ENCODE results near the gene OR10A6. TPM values are rescaled to one million over a fixed set of nuclear protein-coding genes. Genes with fewer than 3 reads are reported as not detected.

Gene OR10A6
- total RNA-seq, 2 experiments from 2014 or later = not detected

GRCh38 chr11:7898666-7899283 is 32.3 kb downstream of the OR10A6 start:
- Mint-ChIP-seq H3K27me3 (peaks cover 23% of the 10 kb centered on the region), H3K9me3 (no peaks in the 10 kb centered on the region), H3K27ac (no peak overlapping the region), H3K36me3 (ENCODE audit: low read depth) (no peaks in the 10 kb centered on the region), H3K4me3 (no peak overlapping the region), H3K4me1 (ENCODE audit: low read depth) (no peaks in the 10 kb centered on the region)
- Histone ChIP-seq H3K27me3 (ENCODE audit: control insufficient read depth in 1 of 2, insufficient read depth in 2 of 2, low read length in 2 of 2) (peaks cover 2 to 3% of the 10 kb centered on the region in 2 experiments), H3K9me3 (ENCODE audit: control insufficient read depth in 1 of 2, insufficient read depth in 1 of 2, low read length in 2 of 2) (peaks cover 0 to 7% of the 10 kb centered on the region in 2 experiments), H3K4me1 (ENCODE audit: insufficient read depth, low read length) (no peaks in the 10 kb centered on the region), H3K36me3 (ENCODE audit: insufficient read depth, low read length) (no peaks in the 10 kb centered on the region), H3K27ac (ENCODE audit: low read depth in 1 of 2, low read length in 2 of 2) (no peak overlapping the region), H3K4me3 (ENCODE audit: low read length) (no peak overlapping the region)
- DNase-seq (no peak), ATAC-seq (ENCODE audit: poor library complexity) (no peak)
- ChIA-PET CTCF (interaction anchor here (0.8 kb wide), 1 partner anchor 88 kb away, joined by 3 read pairs; the partner anchor contains the start of gene EIF3F), POLR2A (no interaction called here)
- no peak for TF ChIP-seq CTCF (IDR thresholded peaks at IDR 0.05)
- intact Hi-C loops (cut with DNase I, micrococcal nuclease) = no loop called here

- H3K4me1 Mint-ChIP-seq (ENCODE audit: low read depth) = peaks cover 7% of the 10 kb centered on the region
- no peak for TF ChIP-seq CTCF (IDR thresholded peaks at IDR 0.05)
- DNase-seq (no peak), ATAC-seq (ENCODE audit: poor library complexity) (no peak)
- no peak overlapping the region for H3K4me3 Mint-ChIP-seq
- no peak overlapping the region for H3K27ac Mint-ChIP-seq
- peaks cover 9% of the 10 kb centered on the region for H3K27me3 Mint-ChIP-seq
- H3K4me1 ChIP-seq (ENCODE audit: insufficient read depth, low read length) = no peaks in the 10 kb centered on the region
- CTCF ChIA-PET = interaction anchor here (0.8 kb wide), 1 partner anchor 11 kb away, joined by 3 read pairs; no protein-coding TSS in a partner anchor
- peaks cover 0 to 7% of the 10 kb centered on the region in 2 experiments for H3K9me3 ChIP-seq (ENCODE audit: control insufficient read depth in 1 of 2, insufficient read depth in 1 of 2, low read length in 2 of 2)
- POLR2A ChIA-PET = no interaction called here
- H3K27ac ChIP-seq (ENCODE audit: low read depth in 1 of 2, low read length in 2 of 2) = no peak overlapping the region
- no peaks in the 10 kb centered on the region for H3K36me3 ChIP-seq (ENCODE audit: insufficient read depth, low read length)
- peaks cover 0 to 2% of the 10 kb centered on the region in 2 experiments for H3K27me3 ChIP-seq (ENCODE audit: control insufficient read depth in 1 of 2, insufficient read depth in 2 of 2, low read length in 2 of 2)
- no peaks in the 10 kb centered on the region for H3K36me3 Mint-ChIP-seq (ENCODE audit: low read depth)
- H3K4me3 ChIP-seq (ENCODE audit: low read length) = no peak overlapping the region
- intact Hi-C loops (cut with DNase I, micrococcal nuclease) = no loop called here
- no peaks in the 10 kb centered on the region for H3K9me3 Mint-ChIP-seq
These were observed 34.9 kb downstream of the OR10A6 start for GRCh38 chr11:7896009-7896785.

- ChIA-PET POLR2A (no interaction called here), CTCF (interaction anchor here (1.8 to 4.0 kb wide), 2 partner anchors 10 to 92 kb away, joined by 6 to 25 read pairs; partner anchors contain the start of gene EIF3F)
- Mint-ChIP-seq H3K36me3 (ENCODE audit: low read depth) (no peaks in the 10 kb centered on the region), H3K9me3 (no peaks in the 10 kb centered on the region), H3K27me3 (peaks cover 4% of the 10 kb centered on the region), H3K27ac (no peak overlapping the region), H3K4me1 (ENCODE audit: low read depth) (peaks cover 7% of the 10 kb centered on the region), H3K4me3 (no peak overlapping the region)
- intact Hi-C loops (cut with DNase I, micrococcal nuclease) = no loop called here
- no peaks in the 10 kb centered on the region for H3K9me3 ChIP-seq (ENCODE audit: control insufficient read depth in 1 of 2, insufficient read depth in 1 of 2, low read length in 2 of 2)
- no peak overlapping the region for H3K4me3 ChIP-seq (ENCODE audit: low read length)
- H3K4me1 ChIP-seq (ENCODE audit: insufficient read depth, low read length) = no peaks in the 10 kb centered on the region
- no peak for TF ChIP-seq CTCF (IDR thresholded peaks at IDR 0.05)
- H3K27ac ChIP-seq (ENCODE audit: low read depth in 1 of 2, low read length in 2 of 2) = no peak overlapping the region
- no peaks in the 10 kb centered on the region for H3K36me3 ChIP-seq (ENCODE audit: insufficient read depth, low read length)
- ATAC-seq (ENCODE audit: poor library complexity) (no peak), DNase-seq (no peak)
- H3K27me3 ChIP-seq (ENCODE audit: control insufficient read depth in 1 of 2, insufficient read depth in 2 of 2, low read length in 2 of 2) = no peaks in the 10 kb centered on the region
These were observed 36.8 kb downstream of the OR10A6 start for GRCh38 chr11:7894251-7894650.
